Measurements from ENCODE around the gene HMOX1. TPM values are rescaled to one million over a fixed set of nuclear protein-coding genes. Genes with fewer than 3 reads are reported as not detected.

The HMOX1 gene
- total and polyA plus RNA-seq, 2 donors (not counting 3 experiments of a cell fraction or from before 2014, with no cell fraction given): 41.1 to 69.1 TPM

DNA sequence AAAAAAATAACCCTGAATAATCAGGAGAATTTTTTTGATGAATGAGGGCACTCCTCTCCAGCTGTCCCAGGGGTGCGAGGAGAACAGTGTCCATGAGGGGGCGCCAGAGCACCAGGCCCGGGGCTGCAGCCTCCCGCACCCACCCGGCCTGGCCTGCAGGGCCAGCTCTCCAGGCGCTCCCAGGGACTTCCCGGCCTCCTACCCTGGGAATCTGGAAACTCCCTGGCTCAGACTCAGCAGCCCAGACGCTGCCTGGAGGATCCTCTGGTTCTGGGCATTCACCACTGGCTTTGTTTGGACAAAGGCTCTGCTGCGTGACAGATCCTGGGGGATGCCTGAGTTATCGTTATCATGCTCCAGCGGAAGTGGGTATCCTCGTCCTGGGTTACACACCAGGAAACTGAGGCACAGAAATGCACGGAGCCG, 50.0 kb downstream of the HMOX1 start:
- peak; percentile 83 for FAIRE-seq
- H3K36me3 ChIP-seq (ENCODE audit: control insufficient read depth in 2 of 2, extremely low read depth in 1 of 2, insufficient read depth in 2 of 2, low read length in 2 of 2): peaks cover 0 to 2% of the 10 kb centered on the region in 2 experiments
- TF ChIP-seq POLR2AphosphoS5 (IDR thresholded peaks at IDR 0.05; ENCODE audit: insufficient read depth, low read depth, low read length) (peak; percentile 21), POLR2A (IDR thresholded peaks at IDR 0.05; ENCODE audit: low read depth, low read length) (no peak)
- TF ChIP-seq, protein P1, sequence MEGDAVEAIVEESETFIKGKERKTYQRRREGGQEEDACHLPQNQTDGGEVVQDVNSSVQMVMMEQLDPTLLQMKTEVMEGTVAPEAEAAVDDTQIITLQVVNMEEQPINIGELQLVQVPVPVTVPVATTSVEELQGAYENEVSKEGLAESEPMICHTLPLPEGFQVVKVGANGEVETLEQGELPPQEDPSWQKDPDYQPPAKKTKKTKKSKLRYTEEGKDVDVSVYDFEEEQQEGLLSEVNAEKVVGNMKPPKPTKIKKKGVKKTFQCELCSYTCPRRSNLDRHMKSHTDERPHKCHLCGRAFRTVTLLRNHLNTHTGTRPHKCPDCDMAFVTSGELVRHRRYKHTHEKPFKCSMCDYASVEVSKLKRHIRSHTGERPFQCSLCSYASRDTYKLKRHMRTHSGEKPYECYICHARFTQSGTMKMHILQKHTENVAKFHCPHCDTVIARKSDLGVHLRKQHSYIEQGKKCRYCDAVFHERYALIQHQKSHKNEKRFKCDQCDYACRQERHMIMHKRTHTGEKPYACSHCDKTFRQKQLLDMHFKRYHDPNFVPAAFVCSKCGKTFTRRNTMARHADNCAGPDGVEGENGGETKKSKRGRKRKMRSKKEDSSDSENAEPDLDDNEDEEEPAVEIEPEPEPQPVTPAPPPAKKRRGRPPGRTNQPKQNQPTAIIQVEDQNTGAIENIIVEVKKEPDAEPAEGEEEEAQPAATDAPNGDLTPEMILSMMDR (IDR thresholded peaks at IDR 0.05; ENCODE audit: extremely low read depth in 1 of 2, insufficient read depth in 1 of 2, low read depth in 1 of 2, low read length in 2 of 2): peak; percentile 97 to 98
- H3K4me1 ChIP-seq (ENCODE audit: control insufficient read depth, extremely low read depth, insufficient read depth, low read length): no peaks in the 10 kb centered on the region
- peak overlapping the region; percentile 21 for H2AFZ ChIP-seq (ENCODE audit: low read depth, low read length)
- POLR2A ChIA-PET: no interaction called here
- no peaks in the 10 kb centered on the region for H3K9me3 ChIP-seq (replicated peaks; ENCODE audit: control insufficient read depth, insufficient read depth, low read length)
- intact Hi-C loops (cut with micrococcal nuclease): loop anchor here (1.0 kb wide), 4 partner anchors 81 to 693 kb away; no protein-coding TSS in a partner anchor
- H3K79me2 ChIP-seq (ENCODE audit: control insufficient read depth, insufficient read depth, low read length): no peaks in the 10 kb centered on the region
- no peaks in the 10 kb centered on the region for H3K9me1 ChIP-seq (replicated peaks; ENCODE audit: control insufficient read depth, extremely low read depth, insufficient read depth, low read length)
- H3K4me2 ChIP-seq (ENCODE audit: insufficient read depth, low read length): no peak overlapping the region
- H3K4me3 ChIP-seq (replicated peaks in 1 of 3; ENCODE audit: insufficient read depth in 1 of 3, low read depth in 1 of 3, low read length in 3 of 3): no peak overlapping the region
- dilution Hi-C loops (cut with MboI; ENCODE audit: extremely low pct_ligation_motif_present, low sequenced_read_pairs): no loop called here
- DNase-seq (ENCODE audit: low read depth, low spot score): peak; percentile 90
- peak overlapping the region; percentile 23 for H3K27ac ChIP-seq (ENCODE audit: insufficient read depth, low read depth, low read length)
- BruUV-seq (replicated peaks): no TSS peak
- H4K20me1 ChIP-seq (replicated peaks; ENCODE audit: control insufficient read depth, extremely low read depth, insufficient read depth, low read length): no peaks in the 10 kb centered on the region
- CTCF ChIA-PET: interaction anchor here (0.5 to 9.4 kb wide), 61 partner anchors 11 to 693 kb away, joined by 3 to 196 read pairs (median 4); partner anchors contain the start of genes MB, RASD2 and RBFOX2
- H3K27me3 ChIP-seq (ENCODE audit: control insufficient read depth in 2 of 2, insufficient read depth in 2 of 2, low read length in 2 of 2): no peaks in the 10 kb centered on the region
- no peak overlapping the region for H3K9ac ChIP-seq (replicated peaks; ENCODE audit: extremely low read depth, insufficient read depth, low read length)

DNA sequence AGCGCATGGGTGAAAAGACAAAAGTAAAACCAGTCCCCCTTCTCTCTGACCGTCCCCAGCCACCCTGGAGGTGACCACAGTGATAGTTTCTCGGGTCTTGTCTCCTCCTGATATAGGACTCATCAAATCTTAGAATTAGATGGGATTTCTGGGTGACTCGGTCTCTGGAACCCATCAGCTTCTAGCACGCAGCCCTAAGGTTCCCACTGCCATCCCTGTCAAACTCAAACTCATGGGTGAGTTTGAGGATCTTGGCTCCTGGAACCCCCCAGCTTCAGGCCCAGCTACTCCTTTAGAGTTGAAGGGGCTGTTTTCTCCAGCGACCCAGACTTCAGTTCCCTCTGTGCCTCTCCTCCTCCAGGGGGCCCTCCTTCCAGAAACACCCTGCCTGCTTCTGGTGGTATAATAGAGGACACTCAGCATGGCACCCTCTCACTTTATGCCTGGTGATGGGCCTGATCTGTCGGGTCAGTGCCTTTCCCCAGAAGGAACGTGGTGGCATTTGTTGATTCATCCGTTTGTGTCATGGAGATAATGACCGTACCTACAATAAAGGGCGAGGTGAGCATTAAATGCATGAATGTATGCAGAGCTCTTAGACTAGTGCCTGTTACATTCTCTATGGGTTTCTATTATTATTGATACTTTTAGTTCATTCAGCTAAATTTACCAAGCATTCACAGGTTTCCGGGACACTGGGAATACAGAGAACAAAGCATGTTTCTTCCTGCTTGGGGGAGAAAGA, 50.8 kb downstream of the HMOX1 start:
- Histone ChIP-seq H3K9me1 (replicated peaks; ENCODE audit: control insufficient read depth, extremely low read depth, insufficient read depth, low read length) (no peaks in the 10 kb centered on the region), H3K36me3 (ENCODE audit: control insufficient read depth in 2 of 2, extremely low read depth in 1 of 2, insufficient read depth in 2 of 2, low read length in 2 of 2) (peaks cover 0 to 2% of the 10 kb centered on the region in 2 experiments), H3K9ac (replicated peaks; ENCODE audit: extremely low read depth, insufficient read depth, low read length) (no peak overlapping the region), H4K20me1 (replicated peaks; ENCODE audit: control insufficient read depth, extremely low read depth, insufficient read depth, low read length) (no peaks in the 10 kb centered on the region), H3K9me3 (replicated peaks; ENCODE audit: control insufficient read depth, insufficient read depth, low read length) (no peaks in the 10 kb centered on the region), H3K79me2 (ENCODE audit: control insufficient read depth, insufficient read depth, low read length) (no peaks in the 10 kb centered on the region), H3K4me3 (replicated peaks in 1 of 3; ENCODE audit: insufficient read depth in 1 of 3, low read depth in 1 of 3, low read length in 3 of 3) (no peak overlapping the region), H2AFZ (ENCODE audit: low read depth, low read length) (no peak overlapping the region), H3K4me1 (ENCODE audit: control insufficient read depth, extremely low read depth, insufficient read depth, low read length) (no peaks in the 10 kb centered on the region), H3K4me2 (ENCODE audit: insufficient read depth, low read length) (no peak overlapping the region), H3K27me3 (ENCODE audit: control insufficient read depth in 2 of 2, insufficient read depth in 2 of 2, low read length in 2 of 2) (no peaks in the 10 kb centered on the region), H3K27ac (ENCODE audit: insufficient read depth, low read depth, low read length) (peak overlapping the region; percentile 23)
- TF ChIP-seq, protein P2, sequence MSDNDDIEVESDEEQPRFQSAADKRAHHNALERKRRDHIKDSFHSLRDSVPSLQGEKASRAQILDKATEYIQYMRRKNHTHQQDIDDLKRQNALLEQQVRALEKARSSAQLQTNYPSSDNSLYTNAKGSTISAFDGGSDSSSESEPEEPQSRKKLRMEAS (IDR thresholded peaks at IDR 0.05; ENCODE audit: insufficient read depth, insufficient read length): no peak
- TF ChIP-seq FOS (IDR thresholded peaks at IDR 0.05; ENCODE audit: borderline replicate concordance, insufficient read depth, low read length): no peak
- no peak for TF ChIP-seq POLR2A (IDR thresholded peaks at IDR 0.05; ENCODE audit: low read depth, low read length)
- no peak for TF ChIP-seq MYC (IDR thresholded peaks at IDR 0.05; ENCODE audit: low read depth, low read length)
- TF ChIP-seq EZH2 (IDR thresholded peaks at IDR 0.05; ENCODE audit: borderline replicate concordance, low read depth, low read length, severe bottlenecking): no peak
- no peak for TF ChIP-seq JUN (IDR thresholded peaks at IDR 0.05; ENCODE audit: borderline replicate concordance, insufficient read depth, insufficient read length, low read depth)
- TF ChIP-seq POLR2AphosphoS5 (IDR thresholded peaks at IDR 0.05; ENCODE audit: insufficient read depth, low read depth, low read length): no peak
- no peak for FAIRE-seq
- CTCF ChIA-PET: interaction anchor here (0.6 to 9.4 kb wide), 53 partner anchors 11 to 693 kb away, joined by 3 to 196 read pairs (median 5); partner anchors contain the start of genes RASD2 and RBFOX2
- no peak for DNase-seq (ENCODE audit: low read depth, low spot score)
- POLR2A ChIA-PET: no interaction called here
- intact Hi-C loops (cut with micrococcal nuclease) (loop anchor here (1.0 kb wide), 3 partner anchors 81 to 693 kb away; no protein-coding TSS in a partner anchor), dilution Hi-C loops (cut with MboI; ENCODE audit: extremely low pct_ligation_motif_present, low sequenced_read_pairs) (no loop called here)
- BruUV-seq (replicated peaks): no TSS peak

All from endothelial cell of umbilical vein (primary cell).